ENCODE data around the gene MORN2. TPM values are rescaled to one million over a fixed set of nuclear protein-coding genes. Genes with fewer than 3 reads are reported as not detected.
A peak's percentile ranks its signal among the peaks of the same experiment; 100 is the strongest.

The MORN2 gene
- total RNA-seq, 4 donors from 2014 or later: 6.1 to 14.9 (median 10.6) TPM

DNA sequence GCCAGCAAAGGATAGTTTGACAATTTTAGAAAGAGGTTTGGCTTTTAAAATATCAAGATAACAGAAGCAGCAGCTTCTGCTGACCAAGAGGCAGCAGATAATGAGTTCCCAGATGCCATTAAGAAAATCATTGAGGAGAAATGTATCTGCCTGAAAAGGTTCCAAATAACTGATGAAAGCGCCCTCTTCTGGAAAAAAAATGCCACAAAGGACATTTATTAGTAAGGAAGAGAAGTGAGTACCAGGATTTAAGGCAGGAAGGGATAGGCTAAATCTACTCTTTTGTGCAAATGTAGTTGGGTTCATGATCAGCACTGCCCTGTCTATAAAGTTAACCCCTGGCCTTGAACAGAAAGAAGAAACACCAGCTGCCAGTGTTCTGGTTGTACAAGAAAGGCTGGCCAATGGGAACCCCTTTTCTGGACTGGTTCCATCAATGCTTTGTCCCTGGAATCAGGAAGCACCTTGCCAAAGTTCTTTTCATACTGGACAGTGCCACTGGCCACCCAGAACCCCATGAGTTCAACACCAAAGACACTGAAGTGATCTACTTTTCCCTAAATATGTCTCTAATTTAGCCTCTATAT lies 40.7 kb upstream of the MORN2 start:
- TF ChIP-seq, protein P1, sequence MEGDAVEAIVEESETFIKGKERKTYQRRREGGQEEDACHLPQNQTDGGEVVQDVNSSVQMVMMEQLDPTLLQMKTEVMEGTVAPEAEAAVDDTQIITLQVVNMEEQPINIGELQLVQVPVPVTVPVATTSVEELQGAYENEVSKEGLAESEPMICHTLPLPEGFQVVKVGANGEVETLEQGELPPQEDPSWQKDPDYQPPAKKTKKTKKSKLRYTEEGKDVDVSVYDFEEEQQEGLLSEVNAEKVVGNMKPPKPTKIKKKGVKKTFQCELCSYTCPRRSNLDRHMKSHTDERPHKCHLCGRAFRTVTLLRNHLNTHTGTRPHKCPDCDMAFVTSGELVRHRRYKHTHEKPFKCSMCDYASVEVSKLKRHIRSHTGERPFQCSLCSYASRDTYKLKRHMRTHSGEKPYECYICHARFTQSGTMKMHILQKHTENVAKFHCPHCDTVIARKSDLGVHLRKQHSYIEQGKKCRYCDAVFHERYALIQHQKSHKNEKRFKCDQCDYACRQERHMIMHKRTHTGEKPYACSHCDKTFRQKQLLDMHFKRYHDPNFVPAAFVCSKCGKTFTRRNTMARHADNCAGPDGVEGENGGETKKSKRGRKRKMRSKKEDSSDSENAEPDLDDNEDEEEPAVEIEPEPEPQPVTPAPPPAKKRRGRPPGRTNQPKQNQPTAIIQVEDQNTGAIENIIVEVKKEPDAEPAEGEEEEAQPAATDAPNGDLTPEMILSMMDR (IDR thresholded peaks at IDR 0.05): peak in 4 of 6 experiments; percentile 15 to 47 (median 18)
- no peak for TF ChIP-seq POLR2A (IDR thresholded peaks at IDR 0.05)
- no peak overlapping the region for H3K27ac ChIP-seq
- H3K4me1 ChIP-seq: peaks cover 0 to 5% (median 0%) of the 10 kb centered on the region in 3 donors
- no peak for DNase-seq
- no peaks in the 10 kb centered on the region for H3K27me3 ChIP-seq
- no peaks in the 10 kb centered on the region for H3K9me3 ChIP-seq
- H3K36me3 ChIP-seq: peaks cover 0 to 87% (median 0%) of the 10 kb centered on the region in 3 donors
- intact Hi-C loops (cut with DNase I): no loop called here
- WGBS, 2 donors: 27 to 36% methylated on average over 1 of the region's 1 CpG
- no peak overlapping the region for H3K4me3 ChIP-seq

- no peaks in the 10 kb centered on the region for H3K27me3 ChIP-seq
- H3K9me3 ChIP-seq: no peaks in the 10 kb centered on the region
- H3K4me1 ChIP-seq: peaks cover 0 to 5% (median 0%) of the 10 kb centered on the region in 3 donors
- no peak for TF ChIP-seq POLR2A (IDR thresholded peaks at IDR 0.05)
- TF ChIP-seq, protein P1 (IDR thresholded peaks at IDR 0.05): no peak
- DNase-seq: no peak
- H3K27ac ChIP-seq: no peak overlapping the region
- no peak overlapping the region for H3K4me3 ChIP-seq
- peaks cover 0 to 88% (median 0%) of the 10 kb centered on the region in 3 donors for H3K36me3 ChIP-seq
- intact Hi-C loops (cut with DNase I): no loop called here
- WGBS, 2 donors: 78 to 82% methylated on average over 3 of the region's 3 CpGs
Observed at GRCh38 chr2:38835990-38836389, 39.8 kb upstream of the MORN2 start.

GRCh38 chr2:38836791-38837190 lies 39.0 kb upstream of the MORN2 start:
- Histone ChIP-seq H3K27me3 (no peaks in the 10 kb centered on the region), H3K27ac (no peak overlapping the region), H3K9me3 (no peaks in the 10 kb centered on the region), H3K36me3 (peaks cover 0 to 90% (median 0%) of the 10 kb centered on the region in 3 donors), H3K4me3 (no peak overlapping the region), H3K4me1 (peaks cover 0 to 5% (median 0%) of the 10 kb centered on the region in 3 donors)
- 88 to 94% methylated on average over 2 of the region's 2 CpGs for WGBS, 2 donors
- intact Hi-C loops (cut with DNase I): no loop called here
- DNase-seq: no peak
- TF ChIP-seq, protein P1 (IDR thresholded peaks at IDR 0.05): no peak
- TF ChIP-seq POLR2A (IDR thresholded peaks at IDR 0.05): no peak

DNA sequence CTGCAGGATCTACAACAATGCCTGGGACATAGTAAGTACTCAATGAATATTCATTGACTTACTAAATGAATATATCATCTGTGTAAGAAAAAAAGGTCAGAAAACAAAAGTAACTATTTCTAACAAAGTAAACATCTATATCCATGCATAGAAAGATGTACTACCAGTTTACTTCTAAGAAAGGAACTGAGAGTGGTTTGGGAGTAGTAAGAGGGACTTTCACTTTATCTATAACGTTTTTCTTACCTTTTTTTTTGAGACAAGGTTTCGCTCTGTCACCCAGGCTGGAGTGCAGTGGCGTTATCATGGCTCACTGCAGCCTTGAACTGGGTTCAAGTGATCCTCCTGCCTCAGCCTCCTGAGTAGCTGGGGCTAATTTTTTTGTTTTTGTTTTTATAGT lies 25.7 kb upstream of the MORN2 start:
- Histone ChIP-seq H3K4me1 (no peaks in the 10 kb centered on the region), H3K4me3 (no peak overlapping the region), H3K27me3 (no peaks in the 10 kb centered on the region), H3K36me3 (peaks cover 0 to 84% (median 6%) of the 10 kb centered on the region in 3 donors), H3K9me3 (no peaks in the 10 kb centered on the region), H3K27ac (no peak overlapping the region)
- 60 to 78% methylated on average over 3 of the region's 3 CpGs for WGBS, 2 donors
- TF ChIP-seq, protein P1 (IDR thresholded peaks at IDR 0.05): no peak
- no peak for TF ChIP-seq POLR2A (IDR thresholded peaks at IDR 0.05)
- no peak for DNase-seq
- intact Hi-C loops (cut with DNase I): no loop called here

DNA sequence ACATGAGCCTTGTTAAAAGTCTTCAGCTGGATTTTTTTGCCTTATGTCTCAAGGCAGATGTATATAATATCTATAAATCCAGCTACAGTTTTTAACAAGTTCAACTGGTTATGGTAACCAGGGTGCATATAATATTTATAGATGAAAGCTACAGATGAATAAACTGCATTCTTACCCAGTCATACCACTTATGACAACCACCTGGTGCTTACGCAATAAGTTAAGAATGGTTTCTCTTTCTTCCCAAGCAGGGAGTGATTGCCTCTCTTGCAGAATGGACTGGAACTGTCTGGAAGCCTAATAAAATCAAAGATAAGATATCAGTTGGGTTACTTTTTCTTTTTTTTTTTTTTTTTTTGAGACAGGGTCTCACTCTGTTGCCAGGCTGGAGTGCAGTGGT lies 19.6 kb upstream of the MORN2 start:
- 87 to 100% methylated on average over 1 of the region's 1 CpG for WGBS, 2 donors

More for the DNA sequence above, 19.6 kb upstream of the MORN2 start:
- no peak for DNase-seq
- intact Hi-C loops (cut with DNase I): no loop called here
- no peaks in the 10 kb centered on the region for H3K9me3 ChIP-seq
- H3K4me3 ChIP-seq: no peak overlapping the region
- H3K27me3 ChIP-seq: no peaks in the 10 kb centered on the region
- H3K4me1 ChIP-seq: peaks cover 0 to 11% (median 0%) of the 10 kb centered on the region in 3 donors
- peak overlapping the region in 1 of 4 donors; percentile 9 for H3K27ac ChIP-seq
- TF ChIP-seq POLR2A (IDR thresholded peaks at IDR 0.05): no peak
- TF ChIP-seq, protein P1 (IDR thresholded peaks at IDR 0.05): no peak
- H3K36me3 ChIP-seq: peaks cover 8 to 91% (median 14%) of the 10 kb centered on the region in 3 donors

All from esophagus squamous epithelium (tissue), 5 donors.